BLaER1 (cell line): ENCODE data around the gene SGSM2.

Experiments
- H3K27ac ChIP-seq: shearing (Covaris generic); formaldehyde crosslinking; 2 replicates; pipeline ENCODE4 v1.8.1; 2022
- H3K27me3 ChIP-seq: shearing (Covaris generic); formaldehyde crosslinking; 2 replicates; pipeline ENCODE4 v1.8.1; 2022
- H3K36me3 ChIP-seq: shearing (Covaris generic); formaldehyde crosslinking; 2 replicates; pipeline ENCODE4 v1.8.1; 2022
- H3K4me1 ChIP-seq: shearing (Covaris generic); formaldehyde crosslinking; 2 replicates; pipeline ENCODE4 v1.8.1; 2022
- H3K4me2 ChIP-seq: shearing (Covaris generic); formaldehyde crosslinking; 2 replicates; pipeline ENCODE4 v1.8.1; 2022
- H3K4me3 ChIP-seq: shearing (Covaris generic); formaldehyde crosslinking; 2 replicates; pipeline ENCODE4 v1.8.1; 2022
- H3K9ac ChIP-seq: shearing (Covaris generic); formaldehyde crosslinking; 2 replicates; pipeline ENCODE4 v1.8.1; 2022
- H3K9me3 ChIP-seq: shearing (Covaris generic); formaldehyde crosslinking; 2 replicates; pipeline ENCODE4 v1.8.1; 2022
- H4K20me1 ChIP-seq: shearing (Covaris generic); formaldehyde crosslinking; 2 replicates; pipeline ENCODE4 v1.8.1; 2022
- Cebpa-rat ChIP-seq: shearing (Covaris generic); IDR thresholded peaks from 2 replicates; pipeline ENCODE4 v1.8.1; 2022

SGSM2 gene, protein sequence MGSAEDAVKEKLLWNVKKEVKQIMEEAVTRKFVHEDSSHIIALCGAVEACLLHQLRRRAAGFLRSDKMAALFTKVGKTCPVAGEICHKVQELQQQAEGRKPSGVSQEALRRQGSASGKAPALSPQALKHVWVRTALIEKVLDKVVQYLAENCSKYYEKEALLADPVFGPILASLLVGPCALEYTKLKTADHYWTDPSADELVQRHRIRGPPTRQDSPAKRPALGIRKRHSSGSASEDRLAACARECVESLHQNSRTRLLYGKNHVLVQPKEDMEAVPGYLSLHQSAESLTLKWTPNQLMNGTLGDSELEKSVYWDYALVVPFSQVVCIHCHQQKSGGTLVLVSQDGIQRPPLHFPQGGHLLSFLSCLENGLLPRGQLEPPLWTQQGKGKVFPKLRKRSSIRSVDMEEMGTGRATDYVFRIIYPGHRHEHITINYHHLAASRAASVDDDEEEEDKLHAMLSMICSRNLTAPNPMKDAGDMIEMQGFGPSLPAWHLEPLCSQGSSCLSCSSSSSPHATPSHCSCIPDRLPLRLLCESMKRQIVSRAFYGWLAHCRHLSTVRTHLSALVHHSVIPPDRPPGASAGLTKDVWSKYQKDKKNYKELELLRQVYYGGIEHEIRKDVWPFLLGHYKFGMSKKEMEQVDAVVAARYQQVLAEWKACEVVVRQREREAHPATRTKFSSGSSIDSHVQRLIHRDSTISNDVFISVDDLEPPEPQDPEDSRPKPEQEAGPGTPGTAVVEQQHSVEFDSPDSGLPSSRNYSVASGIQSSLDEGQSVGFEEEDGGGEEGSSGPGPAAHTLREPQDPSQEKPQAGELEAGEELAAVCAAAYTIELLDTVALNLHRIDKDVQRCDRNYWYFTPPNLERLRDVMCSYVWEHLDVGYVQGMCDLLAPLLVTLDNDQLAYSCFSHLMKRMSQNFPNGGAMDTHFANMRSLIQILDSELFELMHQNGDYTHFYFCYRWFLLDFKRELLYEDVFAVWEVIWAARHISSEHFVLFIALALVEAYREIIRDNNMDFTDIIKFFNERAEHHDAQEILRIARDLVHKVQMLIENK

GRCh38 chr17:2336852-2337543 lies at the start of gene SGSM2:
TSS of gene SGSM2 (plus strand) at chr17:2337501. CDS start at chr17:2337689, 188 bp downstream.
- Histone ChIP-seq H3K27me3 (no peaks in the 10 kb centered on the region), H4K20me1 (peaks cover 57% of the 10 kb centered on the region), H3K4me1 (peaks cover 36% of the 10 kb centered on the region), H3K36me3 (peaks cover 53% of the 10 kb centered on the region), H3K9me3 (no peaks in the 10 kb centered on the region), H3K9ac (peak within 1 kb of the TSS; percentile 94), H3K4me3 (peak within 1 kb of the TSS; percentile 89), H3K4me2 (peak within 1 kb of the TSS; percentile 100), H3K27ac (peak within 1 kb of the TSS; percentile 83)
- no peak for TF ChIP-seq Cebpa-rat

- H3K27ac ChIP-seq = no peak overlapping the region
- H3K36me3 ChIP-seq = peaks cover 96% of the 10 kb centered on the region
- H3K4me3 ChIP-seq = no peak overlapping the region
- H3K9ac ChIP-seq = no peak overlapping the region
- TF ChIP-seq Cebpa-rat = no peak
- H3K4me2 ChIP-seq = no peak overlapping the region
- H3K4me1 ChIP-seq = no peaks in the 10 kb centered on the region
- H3K9me3 ChIP-seq = no peaks in the 10 kb centered on the region
- H4K20me1 ChIP-seq = peaks cover 41% of the 10 kb centered on the region
- no peaks in the 10 kb centered on the region for H3K27me3 ChIP-seq
Observed at GRCh38 chr17:2289878-2290478, 47.3 kb upstream of the SGSM2 start.

DNA sequence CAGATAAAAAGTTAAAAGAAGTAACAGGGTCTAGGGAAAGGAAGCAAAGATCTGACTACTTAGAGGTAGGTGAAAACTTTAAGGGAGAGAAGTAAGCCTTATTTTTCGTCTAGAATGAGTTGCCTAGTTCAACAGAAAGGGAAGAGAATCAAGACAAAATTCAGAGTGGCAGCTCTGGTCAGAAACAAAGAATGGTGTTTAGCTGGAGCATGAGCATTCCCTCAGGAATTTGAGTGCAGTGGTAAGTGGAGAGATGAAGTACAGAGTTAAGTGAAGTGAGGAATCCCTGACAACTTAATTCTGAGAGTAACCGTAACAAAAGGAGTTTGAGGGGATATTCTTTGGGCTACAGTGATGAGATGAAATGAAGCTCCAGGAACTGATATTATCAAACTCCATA lies 45.2 kb upstream of the SGSM2 start:
- no peaks in the 10 kb centered on the region for H3K9me3 ChIP-seq
- H3K27me3 ChIP-seq = no peaks in the 10 kb centered on the region
- H3K4me1 ChIP-seq = no peaks in the 10 kb centered on the region
- H3K36me3 ChIP-seq = peaks cover 100% of the 10 kb centered on the region
- TF ChIP-seq Cebpa-rat = no peak
- H4K20me1 ChIP-seq = peaks cover 63% of the 10 kb centered on the region
- H3K27ac ChIP-seq = no peak overlapping the region
- H3K9ac ChIP-seq = no peak overlapping the region
- H3K4me3 ChIP-seq = no peak overlapping the region
- H3K4me2 ChIP-seq = no peak overlapping the region

- H3K4me1 ChIP-seq = no peaks in the 10 kb centered on the region
- H3K27me3 ChIP-seq = no peaks in the 10 kb centered on the region
- H3K9me3 ChIP-seq = no peaks in the 10 kb centered on the region
- H3K36me3 ChIP-seq = peaks cover 100% of the 10 kb centered on the region
- TF ChIP-seq Cebpa-rat = no peak
- H3K4me2 ChIP-seq = no peak overlapping the region
- no peak overlapping the region for H3K4me3 ChIP-seq
- H3K9ac ChIP-seq = no peak overlapping the region
- H4K20me1 ChIP-seq = peaks cover 97% of the 10 kb centered on the region
- H3K27ac ChIP-seq = no peak overlapping the region
Observed at GRCh38 chr17:2295575-2295974, 41.7 kb upstream of the SGSM2 start.

- H3K36me3 ChIP-seq = peaks cover 94% of the 10 kb centered on the region
- H3K4me3 ChIP-seq = no peak overlapping the region
- no peaks in the 10 kb centered on the region for H3K9me3 ChIP-seq
- no peak for TF ChIP-seq Cebpa-rat
- no peak overlapping the region for H3K4me2 ChIP-seq
- no peak overlapping the region for H3K9ac ChIP-seq
- peaks cover 99% of the 10 kb centered on the region for H4K20me1 ChIP-seq
- peaks cover 11% of the 10 kb centered on the region for H3K4me1 ChIP-seq
- no peak overlapping the region for H3K27ac ChIP-seq
- H3K27me3 ChIP-seq = no peaks in the 10 kb centered on the region
Observed at GRCh38 chr17:2297023-2297422, 40.3 kb upstream of the SGSM2 start.

DNA sequence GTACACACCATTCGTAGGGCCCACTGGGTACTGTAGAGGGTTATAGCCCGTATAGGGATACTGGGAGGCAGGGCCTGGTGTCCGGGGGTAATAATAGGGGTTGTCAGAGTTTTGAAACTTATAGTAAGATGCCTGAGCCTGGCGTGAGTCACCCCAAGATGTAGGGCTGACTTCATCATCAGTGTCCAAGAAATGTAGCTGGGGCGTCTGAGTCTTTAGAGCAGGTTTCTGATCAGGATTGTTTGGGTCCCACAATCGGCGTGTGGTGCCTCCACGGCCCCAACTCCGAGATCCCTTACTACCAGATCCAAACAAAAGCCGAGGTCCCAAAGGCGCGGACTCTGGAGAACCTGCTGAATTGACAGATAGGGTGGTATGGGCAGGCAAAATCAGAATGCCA lies 38.2 kb upstream of the SGSM2 start:
- no peak overlapping the region for H3K9ac ChIP-seq
- peaks cover 20% of the 10 kb centered on the region for H3K4me1 ChIP-seq
- H4K20me1 ChIP-seq = peaks cover 92% of the 10 kb centered on the region
- H3K9me3 ChIP-seq = no peaks in the 10 kb centered on the region
- peaks cover 73% of the 10 kb centered on the region for H3K36me3 ChIP-seq
- no peak overlapping the region for H3K27ac ChIP-seq
- no peak overlapping the region for H3K4me2 ChIP-seq
- no peaks in the 10 kb centered on the region for H3K27me3 ChIP-seq
- no peak overlapping the region for H3K4me3 ChIP-seq
- TF ChIP-seq Cebpa-rat = no peak

GRCh38 chr17:2299756-2300155 lies 37.5 kb upstream of the SGSM2 start:
- no peak for TF ChIP-seq Cebpa-rat
- Histone ChIP-seq H3K36me3 (peaks cover 67% of the 10 kb centered on the region), H3K27ac (no peak overlapping the region), H4K20me1 (peaks cover 86% of the 10 kb centered on the region), H3K4me3 (no peak overlapping the region), H3K27me3 (no peaks in the 10 kb centered on the region), H3K4me2 (no peak overlapping the region), H3K4me1 (peaks cover 26% of the 10 kb centered on the region), H3K9ac (no peak overlapping the region), H3K9me3 (no peaks in the 10 kb centered on the region)

- peak overlapping the region; percentile 91 for H3K27ac ChIP-seq
- no peaks in the 10 kb centered on the region for H3K9me3 ChIP-seq
- H4K20me1 ChIP-seq = peaks cover 56% of the 10 kb centered on the region
- peaks cover 36% of the 10 kb centered on the region for H3K36me3 ChIP-seq
- peak overlapping the region; percentile 90 for H3K4me3 ChIP-seq
- peak overlapping the region; percentile 89 for H3K4me2 ChIP-seq
- H3K4me1 ChIP-seq = peaks cover 28% of the 10 kb centered on the region
- peak overlapping the region; percentile 93 for H3K9ac ChIP-seq
- no peak for TF ChIP-seq Cebpa-rat
- no peaks in the 10 kb centered on the region for H3K27me3 ChIP-seq
Observed at GRCh38 chr17:2302778-2303203, 34.5 kb upstream of the SGSM2 start.
